Muscle layer of colon (tissue), 2 donors: ENCODE results near the gene VPS37B.
A peak's percentile ranks its signal among the peaks of the same experiment; 100 is the strongest.

Experiments
- H3K27ac ChIP-seq: one replicate; pipeline ENCODE4 v1.7.0; 2013; ENCODE audit warnings: low read depth, mild to moderate bottlenecking, low read length, moderate library complexity
- H3K27me3 ChIP-seq, 2 donors: one replicate each; pipeline ENCODE4 v1.7.0; 2013; ENCODE audit warnings: low read length in 2 of 2, mild to moderate bottlenecking in 2 of 2; ENCODE audit not compliant: insufficient read depth in 2 of 2, control insufficient read depth in 1 of 2
- H3K36me3 ChIP-seq: one replicate; pipeline ENCODE4 v1.7.0; 2013; ENCODE audit warnings: mild to moderate bottlenecking, low read length; ENCODE audit not compliant: insufficient read depth
- H3K4me1 ChIP-seq: one replicate; pipeline ENCODE4 v1.7.0; 2013; ENCODE audit warnings: mild to moderate bottlenecking, low read length; ENCODE audit not compliant: insufficient read depth
- H3K4me3 ChIP-seq, 2 donors: one replicate each; pipeline ENCODE4 v1.7.0; 2013; ENCODE audit warnings: low read length in 2 of 2, low read depth in 1 of 2, mild to moderate bottlenecking in 1 of 2, moderate library complexity in 1 of 2
- H3K9ac ChIP-seq: one replicate; pipeline ENCODE4 v1.7.0; 2013; ENCODE audit warnings: low read length
- H3K9me3 ChIP-seq: one replicate; pipeline ENCODE4 v1.7.0; 2013; ENCODE audit warnings: mild to moderate bottlenecking, low read length
- donor health status: abdominal sarcoma.
- donor health status: Adenocarcinoma of cecum.

The VPS37B gene

GRCh38 chr12:122888232-122888752 is 7.6 kb downstream of the VPS37B start:
- Histone ChIP-seq H3K9ac (no peak overlapping the region), H3K27me3 (no peaks in the 10 kb centered on the region), H3K4me3 (no peak overlapping the region), H3K36me3 (no peaks in the 10 kb centered on the region), H3K27ac (peak overlapping the region; percentile 46), H3K4me1 (peaks cover 28% of the 10 kb centered on the region), H3K9me3 (no peaks in the 10 kb centered on the region)

- H3K4me3 ChIP-seq = no peak overlapping the region
- no peak overlapping the region for H3K9ac ChIP-seq
- H3K4me1 ChIP-seq = peaks cover 26% of the 10 kb centered on the region
- H3K36me3 ChIP-seq = no peaks in the 10 kb centered on the region
- no peaks in the 10 kb centered on the region for H3K27me3 ChIP-seq
- no peaks in the 10 kb centered on the region for H3K9me3 ChIP-seq
- no peak overlapping the region for H3K27ac ChIP-seq
Measured at GRCh38 chr12:122887819-122888212, 8.1 kb downstream of the VPS37B start.

GRCh38 chr12:122886851-122887818 is 8.8 kb downstream of the VPS37B start:
- no peaks in the 10 kb centered on the region for H3K27me3 ChIP-seq
- no peaks in the 10 kb centered on the region for H3K9me3 ChIP-seq
- no peak overlapping the region for H3K4me3 ChIP-seq
- H3K4me1 ChIP-seq = peaks cover 21% of the 10 kb centered on the region
- no peak overlapping the region for H3K27ac ChIP-seq
- no peaks in the 10 kb centered on the region for H3K36me3 ChIP-seq
- no peak overlapping the region for H3K9ac ChIP-seq

GRCh38 chr12:122886161-122886560 is 9.8 kb downstream of the VPS37B start:
- no peak overlapping the region for H3K4me3 ChIP-seq

GRCh38 chr12:122884860-122885259 is 11.1 kb downstream of the VPS37B start:
- Histone ChIP-seq H3K4me1 (peaks cover 20% of the 10 kb centered on the region), H3K9me3 (no peaks in the 10 kb centered on the region), H3K36me3 (no peaks in the 10 kb centered on the region), H3K4me3 (no peak overlapping the region), H3K9ac (no peak overlapping the region), H3K27me3 (no peaks in the 10 kb centered on the region), H3K27ac (no peak overlapping the region)

More at GRCh38 chr12:122886161-122886560, 9.8 kb downstream of the VPS37B start:
- Histone ChIP-seq H3K9ac (no peak overlapping the region), H3K36me3 (no peaks in the 10 kb centered on the region), H3K27ac (no peak overlapping the region), H3K4me1 (peaks cover 20% of the 10 kb centered on the region), H3K9me3 (no peaks in the 10 kb centered on the region), H3K27me3 (no peaks in the 10 kb centered on the region)

- Histone ChIP-seq H3K27ac (no peak overlapping the region), H3K27me3 (no peaks in the 10 kb centered on the region), H3K9ac (no peak overlapping the region), H3K4me3 (no peak overlapping the region), H3K4me1 (peaks cover 20% of the 10 kb centered on the region), H3K36me3 (no peaks in the 10 kb centered on the region), H3K9me3 (no peaks in the 10 kb centered on the region)
Measured at GRCh38 chr12:122884091-122884826, 11.7 kb downstream of the VPS37B start.

GRCh38 chr12:122882908-122883558 is 12.9 kb downstream of the VPS37B start:
- Histone ChIP-seq H3K9me3 (no peaks in the 10 kb centered on the region), H3K27me3 (no peaks in the 10 kb centered on the region), H3K9ac (no peak overlapping the region), H3K4me1 (peaks cover 9% of the 10 kb centered on the region), H3K27ac (no peak overlapping the region), H3K36me3 (no peaks in the 10 kb centered on the region), H3K4me3 (no peak overlapping the region)

GRCh38 chr12:122880668-122881067 is 15.3 kb downstream of the VPS37B start:
- no peak overlapping the region for H3K9ac ChIP-seq
- H3K4me1 ChIP-seq = no peaks in the 10 kb centered on the region
- no peak overlapping the region for H3K27ac ChIP-seq
- H3K9me3 ChIP-seq = no peaks in the 10 kb centered on the region
- H3K4me3 ChIP-seq = no peak overlapping the region
- H3K36me3 ChIP-seq = no peaks in the 10 kb centered on the region
- no peaks in the 10 kb centered on the region for H3K27me3 ChIP-seq

GRCh38 chr12:122880155-122880667 is 15.7 kb downstream of the VPS37B start:
- Histone ChIP-seq H3K27ac (no peak overlapping the region), H3K27me3 (no peaks in the 10 kb centered on the region), H3K9ac (no peak overlapping the region), H3K4me3 (no peak overlapping the region), H3K36me3 (no peaks in the 10 kb centered on the region), H3K4me1 (no peaks in the 10 kb centered on the region), H3K9me3 (no peaks in the 10 kb centered on the region)

GRCh38 chr12:122878780-122879612 is 16.9 kb downstream of the VPS37B start:
- Histone ChIP-seq H3K27ac (no peak overlapping the region), H3K9ac (no peak overlapping the region), H3K4me1 (no peaks in the 10 kb centered on the region), H3K27me3 (no peaks in the 10 kb centered on the region), H3K36me3 (no peaks in the 10 kb centered on the region), H3K9me3 (no peaks in the 10 kb centered on the region), H3K4me3 (no peak overlapping the region)
